ENCODE measurements around the gene FHOD1. TPM values are rescaled to one million over a fixed set of nuclear protein-coding genes. Genes with fewer than 3 reads are reported as not detected.

FHOD1 gene
- total and polyA plus RNA-seq, 2 donors (not counting 1 experiment from before 2014, with no cell fraction given), result 7.1 to 32.7 TPM

- H3K4me3 ChIP-seq (replicated peaks in 1 of 4; ENCODE audit: control extremely low read depth in 1 of 4, insufficient read depth in 1 of 4, low read depth in 3 of 4, low read length in 4 of 4), result peak overlapping the region in 1 of 4 experiments; percentile 66
- peaks cover 6% of the 10 kb centered on the region for H3K79me2 ChIP-seq (ENCODE audit: control insufficient read depth, insufficient read depth, low read length)
- no peak overlapping the region for H3K9ac ChIP-seq (ENCODE audit: insufficient read depth, low read length)
- H3K27me3 ChIP-seq (ENCODE audit: control insufficient read depth, insufficient read depth, low read length), result no peaks in the 10 kb centered on the region
- peak overlapping the region; percentile 10 for H2AFZ ChIP-seq (ENCODE audit: low read length)
- peak overlapping the region; percentile 91 for H3K4me2 ChIP-seq (ENCODE audit: extremely low read depth, insufficient read depth, low read length)
- no peak for TF ChIP-seq CTCF (conservative IDR thresholded peaks at IDR 0.05 in 1 of 2, IDR thresholded peaks at IDR 0.05 in 1 of 2; ENCODE audit: low read depth in 1 of 2, low read length in 2 of 2)
- no peak for TF ChIP-seq EZH2 (IDR thresholded peaks at IDR 0.05; ENCODE audit: low read length, missing control alignments)
- DNase-seq (ENCODE audit: low read depth in 2 of 2), result no peak
- H3K9me3 ChIP-seq (ENCODE audit: control insufficient read depth, insufficient read depth, low read depth, low read length), result no peaks in the 10 kb centered on the region
- H4K20me1 ChIP-seq (ENCODE audit: control insufficient read depth, extremely low read depth, insufficient read depth, low read length), result no peaks in the 10 kb centered on the region
- H3K27ac ChIP-seq (ENCODE audit: insufficient read depth, low read length), result no peak overlapping the region
- peaks cover 21% of the 10 kb centered on the region for H3K4me1 ChIP-seq (ENCODE audit: control insufficient read depth, extremely low read depth, insufficient read depth, low read length)
- H3K36me3 ChIP-seq (ENCODE audit: control insufficient read depth, insufficient read depth, low read length), result peaks cover 3% of the 10 kb centered on the region
Observed at GRCh38 chr16:67250045-67250327, 2.7 kb upstream of the FHOD1 start.

- Histone ChIP-seq H3K9me3 (ENCODE audit: control insufficient read depth, insufficient read depth, low read depth, low read length) (no peaks in the 10 kb centered on the region), H3K27me3 (ENCODE audit: control insufficient read depth, insufficient read depth, low read length) (no peaks in the 10 kb centered on the region), H3K79me2 (ENCODE audit: control insufficient read depth, insufficient read depth, low read length) (peaks cover 8% of the 10 kb centered on the region), H3K36me3 (ENCODE audit: control insufficient read depth, insufficient read depth, low read length) (peaks cover 3% of the 10 kb centered on the region), H3K4me2 (ENCODE audit: extremely low read depth, insufficient read depth, low read length) (peak overlapping the region; percentile 91), H2AFZ (ENCODE audit: low read length) (peak overlapping the region; percentile 10), H4K20me1 (ENCODE audit: control insufficient read depth, extremely low read depth, insufficient read depth, low read length) (no peaks in the 10 kb centered on the region), H3K27ac (ENCODE audit: insufficient read depth, low read length) (no peak overlapping the region), H3K4me1 (ENCODE audit: control insufficient read depth, extremely low read depth, insufficient read depth, low read length) (peaks cover 26% of the 10 kb centered on the region), H3K4me3 (replicated peaks in 1 of 4; ENCODE audit: control extremely low read depth in 1 of 4, insufficient read depth in 1 of 4, low read depth in 3 of 4, low read length in 4 of 4) (peak overlapping the region; percentile 46 to 66 (median 52)), H3K9ac (ENCODE audit: insufficient read depth, low read length) (peak overlapping the region; percentile 62)
- DNase-seq (ENCODE audit: low read depth in 2 of 2), result peak in 1 of 2 donors; percentile 31
- TF ChIP-seq CTCF (conservative IDR thresholded peaks at IDR 0.05 in 1 of 2, IDR thresholded peaks at IDR 0.05 in 1 of 2; ENCODE audit: low read depth in 1 of 2, low read length in 2 of 2) (no peak), EZH2 (IDR thresholded peaks at IDR 0.05; ENCODE audit: low read length, missing control alignments) (no peak)
Observed at GRCh38 chr16:67249178-67250044, 2.1 kb upstream of the FHOD1 start.

GRCh38 chr16:67248401-67249177, 1.3 kb upstream of the FHOD1 start, which contains the start of gene SLC9A5:
TSS of gene SLC9A5 (plus strand) at chr16:67248979. CDS start at chr16:67249015, 36 bp downstream.
- no peaks in the 10 kb centered on the region for H3K9me3 ChIP-seq (ENCODE audit: control insufficient read depth, insufficient read depth, low read depth, low read length)
- peak within 1 kb of the TSS; percentile 48 to 66 (median 52) for H3K4me3 ChIP-seq (replicated peaks in 1 of 4; ENCODE audit: control extremely low read depth in 1 of 4, insufficient read depth in 1 of 4, low read depth in 3 of 4, low read length in 4 of 4)
- DNase-seq (ENCODE audit: low read depth in 2 of 2), result peak in 1 of 2 donors; percentile 27
- peaks cover 15% of the 10 kb centered on the region for H3K79me2 ChIP-seq (ENCODE audit: control insufficient read depth, insufficient read depth, low read length)
- peak within 1 kb of the TSS; percentile 44 for H3K27ac ChIP-seq (ENCODE audit: insufficient read depth, low read length)
- peak in 1 of 2 donors; percentile 12 for TF ChIP-seq CTCF (conservative IDR thresholded peaks at IDR 0.05 in 1 of 2, IDR thresholded peaks at IDR 0.05 in 1 of 2; ENCODE audit: low read depth in 1 of 2, low read length in 2 of 2)
- no peak for TF ChIP-seq EZH2 (IDR thresholded peaks at IDR 0.05; ENCODE audit: low read length, missing control alignments)
- peak within 1 kb of the TSS; percentile 91 for H3K4me2 ChIP-seq (ENCODE audit: extremely low read depth, insufficient read depth, low read length)
- peaks cover 34% of the 10 kb centered on the region for H3K4me1 ChIP-seq (ENCODE audit: control insufficient read depth, extremely low read depth, insufficient read depth, low read length)
- H4K20me1 ChIP-seq (ENCODE audit: control insufficient read depth, extremely low read depth, insufficient read depth, low read length), result no peaks in the 10 kb centered on the region
- H3K36me3 ChIP-seq (ENCODE audit: control insufficient read depth, insufficient read depth, low read length), result peaks cover 3% of the 10 kb centered on the region
- peak within 1 kb of the TSS; percentile 62 for H3K9ac ChIP-seq (ENCODE audit: insufficient read depth, low read length)
- no peaks in the 10 kb centered on the region for H3K27me3 ChIP-seq (ENCODE audit: control insufficient read depth, insufficient read depth, low read length)
- peak within 1 kb of the TSS; percentile 60 for H2AFZ ChIP-seq (ENCODE audit: low read length)
